ENCODE data around the gene FAM117A. TPM values are rescaled to one million over a fixed set of nuclear protein-coding genes. Genes with fewer than 3 reads are reported as not detected.
"Not testable (repeated sequence)": the region's sequence is repeated elsewhere in the genome, so short reads cannot be mapped to it uniquely, and the experiment has no call there.

Gene FAM117A
- total RNA-seq, 1 experiment from 2014 or later: 16.4 TPM

- in situ Hi-C loops (cut with HindIII; ENCODE audit: low sequenced_read_pairs): no loop called here
- no peak for DNase-seq (ENCODE audit: low spot score)
Observed at GRCh38 chr17:49766918-49767530, 3.1 kb upstream of the FAM117A start.

DNA sequence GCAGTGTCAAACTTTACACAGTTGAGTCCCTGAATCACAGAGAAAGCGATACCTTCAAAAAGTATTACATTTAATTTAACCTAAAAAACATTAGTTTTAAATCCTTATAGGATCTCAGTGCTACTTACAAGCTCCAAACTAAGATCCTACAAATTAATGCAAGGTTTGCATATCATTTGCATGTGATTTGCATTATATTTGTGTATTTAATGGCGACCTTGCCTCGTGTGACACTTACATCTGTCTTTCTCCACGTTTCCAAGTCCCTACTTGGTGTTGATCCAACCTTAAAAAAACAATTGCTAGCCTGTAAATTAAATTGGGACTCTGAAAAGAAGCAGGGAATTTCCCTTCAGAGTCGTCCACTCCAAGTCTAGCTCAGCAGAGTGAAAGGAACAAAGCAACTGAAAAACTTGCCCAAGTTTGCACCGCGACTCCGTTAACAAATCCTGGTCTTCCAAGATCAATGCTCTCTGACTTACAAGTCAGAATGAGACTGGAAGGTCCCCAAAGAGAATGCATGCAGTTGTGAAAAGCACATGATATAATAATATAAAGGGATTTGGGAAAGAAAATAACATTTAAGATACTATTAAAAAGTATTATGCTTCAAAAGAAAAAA, 739 bp upstream of the FAM117A start:
- in situ Hi-C loops (cut with HindIII; ENCODE audit: low sequenced_read_pairs): no loop called here
- no peak for DNase-seq (ENCODE audit: low spot score)

GRCh38 chr17:49762151-49762941, 1.6 kb downstream of the FAM117A start:
- DNase-seq (ENCODE audit: low spot score): no peak
- in situ Hi-C loops (cut with HindIII; ENCODE audit: low sequenced_read_pairs): no loop called here

GRCh38 chr17:49760932-49761558, 2.9 kb downstream of the FAM117A start:
- in situ Hi-C loops (cut with HindIII; ENCODE audit: low sequenced_read_pairs): no loop called here
- DNase-seq (ENCODE audit: low spot score): no peak

DNA sequence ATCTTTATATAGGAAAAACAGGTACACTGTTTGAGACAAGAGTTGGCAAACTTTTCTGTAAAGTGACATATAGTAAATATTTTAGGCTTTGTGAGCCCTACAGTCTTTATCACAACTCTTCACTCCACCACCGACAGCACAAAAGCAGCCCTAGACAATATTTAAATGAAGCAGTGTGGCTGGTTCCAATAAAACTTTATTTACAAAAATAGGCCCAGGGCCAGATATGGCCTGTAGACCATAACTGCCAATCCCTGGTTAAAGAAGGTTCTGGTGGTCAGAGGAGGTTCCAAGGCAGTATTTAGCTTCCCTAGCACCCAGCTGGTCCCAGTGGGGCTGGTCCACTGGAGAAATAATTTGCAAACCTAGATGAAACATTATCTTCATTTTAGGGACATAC, 3.6 kb downstream of the FAM117A start:
- DNase-seq (ENCODE audit: low spot score): no peak
- in situ Hi-C loops (cut with HindIII; ENCODE audit: low sequenced_read_pairs): no loop called here

DNA sequence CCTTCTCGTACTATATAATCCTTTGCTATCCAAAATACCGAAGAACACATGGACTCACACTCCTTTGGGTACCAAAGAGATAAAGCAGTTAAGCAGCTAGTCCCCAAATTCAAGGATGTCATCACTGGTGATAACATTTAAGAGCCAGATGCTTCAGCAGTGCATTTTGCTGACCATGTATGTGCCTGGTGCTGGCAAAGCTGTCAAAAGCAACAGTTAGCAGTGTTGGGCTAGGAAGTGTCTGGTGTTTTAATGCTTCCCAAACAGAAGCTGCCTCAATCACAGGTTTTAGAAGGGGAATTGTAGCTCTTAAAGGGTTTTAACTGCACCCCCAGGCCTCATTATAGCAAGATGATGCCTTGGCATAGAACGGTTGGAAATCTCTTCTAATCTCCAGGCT, 4.7 kb downstream of the FAM117A start:
- in situ Hi-C loops (cut with HindIII; ENCODE audit: low sequenced_read_pairs): no loop called here
- no peak for DNase-seq (ENCODE audit: low spot score)

DNA sequence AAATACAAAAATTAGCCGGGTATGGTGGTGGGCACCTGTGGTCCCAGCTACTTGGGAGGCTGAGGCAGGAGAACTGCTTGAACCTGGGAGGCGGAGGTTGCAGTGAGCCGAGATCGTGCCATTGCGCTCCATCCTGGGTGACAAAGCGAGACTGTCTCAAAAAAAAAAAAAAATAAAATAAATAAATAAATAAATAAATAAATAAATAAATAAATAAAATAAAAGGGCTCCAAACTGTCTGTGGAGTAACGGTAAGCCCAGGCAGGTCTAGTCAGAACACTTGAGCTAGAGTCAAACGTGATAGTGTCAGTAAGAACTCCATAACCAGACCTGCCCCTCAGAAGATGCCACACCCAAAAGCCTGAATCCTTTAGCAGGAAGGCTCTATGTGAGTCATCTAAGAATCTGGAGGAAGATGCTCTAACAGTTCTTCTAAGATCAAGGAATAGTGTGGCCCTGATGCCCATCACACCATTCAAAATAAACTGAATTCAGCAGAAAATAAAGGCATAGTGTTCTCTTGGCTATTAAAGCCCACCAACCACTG, 5.4 kb downstream of the FAM117A start:
- DNase-seq (ENCODE audit: low spot score); in situ Hi-C loops (cut with HindIII; ENCODE audit: low sequenced_read_pairs): not testable (repeated sequence)

GRCh38 chr17:49757151-49757777, 6.7 kb downstream of the FAM117A start:
- no peak for DNase-seq (ENCODE audit: low spot score)
- in situ Hi-C loops (cut with HindIII; ENCODE audit: low sequenced_read_pairs): no loop called here

- no peak for DNase-seq (ENCODE audit: low spot score)
- in situ Hi-C loops (cut with HindIII; ENCODE audit: low sequenced_read_pairs): no loop called here
Observed at GRCh38 chr17:49756323-49757150, 7.4 kb downstream of the FAM117A start.

GRCh38 chr17:49755663-49756283, 8.2 kb downstream of the FAM117A start:
- peak; percentile 72 for DNase-seq (ENCODE audit: low spot score)
- in situ Hi-C loops (cut with HindIII; ENCODE audit: low sequenced_read_pairs): no loop called here

GRCh38 chr17:49753959-49754391, 10.0 kb downstream of the FAM117A start:
- in situ Hi-C loops (cut with HindIII; ENCODE audit: low sequenced_read_pairs): no loop called here
- no peak for DNase-seq (ENCODE audit: low spot score)

- DNase-seq (ENCODE audit: low spot score): no peak
- in situ Hi-C loops (cut with HindIII; ENCODE audit: low sequenced_read_pairs): no loop called here
Observed at GRCh38 chr17:49752508-49752907, 11.4 kb downstream of the FAM117A start.

DNA sequence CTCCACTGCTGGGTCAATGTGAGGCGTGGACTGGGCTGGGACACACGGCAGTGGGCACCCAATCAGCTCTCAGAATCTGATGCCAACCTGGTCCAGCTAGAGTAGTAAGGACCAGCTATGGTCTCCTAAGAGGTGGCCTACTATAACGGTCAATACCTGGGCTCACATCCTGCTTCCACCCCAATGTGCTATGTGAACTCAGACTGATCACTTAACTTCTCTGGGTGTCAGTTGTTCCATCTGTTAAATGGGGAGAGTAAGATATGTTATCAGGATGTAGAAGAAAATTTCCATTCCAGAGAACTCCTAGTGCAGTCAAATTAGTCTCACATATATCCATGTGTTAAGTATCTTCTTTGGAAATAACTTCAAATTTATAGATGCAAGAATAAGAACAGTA, 14.2 kb downstream of the FAM117A start:
- in situ Hi-C loops (cut with HindIII; ENCODE audit: low sequenced_read_pairs): no loop called here
- no peak for DNase-seq (ENCODE audit: low spot score)

DNA sequence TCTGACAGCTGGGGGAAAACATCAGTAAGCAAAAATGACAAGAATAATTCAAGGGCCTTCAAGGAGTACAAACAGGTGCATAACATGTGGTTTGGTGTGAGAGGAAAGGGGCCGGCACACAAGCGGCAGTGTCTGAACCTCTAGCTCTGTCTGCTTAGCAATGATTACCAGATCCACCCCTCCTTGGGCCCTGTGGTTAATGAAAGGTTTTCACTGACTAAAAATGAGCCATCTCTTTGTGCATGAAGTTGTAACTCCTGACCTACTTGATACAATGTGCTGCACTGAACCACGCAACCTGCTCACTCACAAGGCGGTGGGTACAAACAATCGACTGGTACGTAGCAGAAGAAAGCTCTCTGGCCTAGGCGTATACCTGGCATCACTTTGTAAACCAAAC, 15.1 kb downstream of the FAM117A start:
- in situ Hi-C loops (cut with HindIII; ENCODE audit: low sequenced_read_pairs): no loop called here
- no peak for DNase-seq (ENCODE audit: low spot score)

DNA sequence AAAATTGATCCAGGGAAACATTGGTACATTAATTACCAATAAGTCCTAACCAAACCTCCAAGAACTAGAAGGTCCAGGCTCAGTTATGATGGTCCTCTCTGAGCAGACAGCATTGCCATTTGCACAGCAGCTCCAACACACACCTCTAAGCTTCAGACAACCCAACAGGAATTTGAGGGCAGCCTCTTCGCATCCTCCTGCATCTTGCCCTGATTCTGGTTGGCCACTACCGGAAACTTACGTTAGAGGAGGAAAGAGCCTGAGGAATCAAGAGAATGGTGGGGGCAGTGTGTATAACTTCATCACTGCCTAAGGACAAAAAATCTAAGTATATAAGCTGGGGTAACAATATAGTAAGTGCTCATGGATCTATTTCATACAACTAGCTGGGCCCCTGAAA, 15.7 kb downstream of the FAM117A start:
- in situ Hi-C loops (cut with HindIII; ENCODE audit: low sequenced_read_pairs): no loop called here
- DNase-seq (ENCODE audit: low spot score): no peak

DNA sequence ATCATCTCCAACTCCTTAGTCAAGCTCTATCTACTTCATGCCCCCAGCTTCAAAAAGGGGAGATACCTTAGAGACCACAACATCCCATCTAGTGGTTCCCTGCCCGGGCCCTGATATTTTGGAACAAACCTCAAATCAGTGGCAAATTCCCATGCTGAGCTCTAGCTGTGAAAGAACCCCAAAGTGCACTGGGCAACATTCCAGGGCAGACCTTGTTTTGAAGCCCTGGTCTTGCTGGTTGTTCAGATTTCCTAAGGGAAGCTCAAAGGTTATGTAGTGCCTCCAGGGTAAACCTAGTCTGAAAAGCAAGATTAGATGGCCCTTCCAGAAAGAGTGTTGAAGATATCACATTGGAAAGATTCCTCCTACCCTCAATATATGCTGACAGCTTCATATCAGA, 16.3 kb downstream of the FAM117A start:
- in situ Hi-C loops (cut with HindIII; ENCODE audit: low sequenced_read_pairs): no loop called here
- DNase-seq (ENCODE audit: low spot score): no peak

DNA sequence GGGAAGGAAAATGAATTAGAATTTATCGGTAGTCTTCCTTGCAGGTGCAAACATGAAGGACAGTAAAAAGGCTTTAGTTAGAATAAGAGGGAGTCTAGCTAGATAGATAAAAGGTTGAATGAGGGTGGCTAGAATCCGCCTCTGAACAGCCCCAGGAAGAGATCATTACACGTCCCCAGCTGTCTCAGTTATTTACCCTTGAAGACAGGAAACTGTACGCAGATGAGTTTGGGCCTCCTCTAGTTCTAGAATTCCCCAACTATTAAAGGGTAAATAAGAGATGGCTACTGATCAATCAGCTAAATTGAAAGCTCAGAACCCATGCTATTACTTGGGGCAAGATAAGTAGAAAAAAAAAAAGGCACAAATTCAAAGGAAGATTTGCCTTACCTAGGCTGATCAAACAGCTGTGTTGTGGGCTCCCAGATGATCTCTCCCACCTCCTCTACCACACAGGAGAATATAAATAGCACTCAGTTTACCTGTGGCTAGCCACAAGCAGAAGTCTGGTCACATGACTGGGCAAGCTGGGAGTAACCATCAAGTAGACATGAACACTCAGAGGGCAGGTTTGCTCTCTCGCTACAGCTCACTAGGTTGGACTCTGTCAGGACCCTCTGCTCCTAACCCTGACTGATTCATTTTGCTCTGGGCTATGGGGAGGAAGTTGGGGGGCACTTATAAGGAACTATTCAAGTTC, 17.0 kb downstream of the FAM117A start:
- DNase-seq (ENCODE audit: low spot score): no peak
- in situ Hi-C loops (cut with HindIII; ENCODE audit: low sequenced_read_pairs): no loop called here

All from G401 (cell line).